ENCODE data around the gene C19orf33.
"Not testable (repeated sequence)": the region's sequence is repeated elsewhere in the genome, so short reads cannot be mapped to it uniquely, and the experiment has no call there.

The C19orf33 gene

DNA sequence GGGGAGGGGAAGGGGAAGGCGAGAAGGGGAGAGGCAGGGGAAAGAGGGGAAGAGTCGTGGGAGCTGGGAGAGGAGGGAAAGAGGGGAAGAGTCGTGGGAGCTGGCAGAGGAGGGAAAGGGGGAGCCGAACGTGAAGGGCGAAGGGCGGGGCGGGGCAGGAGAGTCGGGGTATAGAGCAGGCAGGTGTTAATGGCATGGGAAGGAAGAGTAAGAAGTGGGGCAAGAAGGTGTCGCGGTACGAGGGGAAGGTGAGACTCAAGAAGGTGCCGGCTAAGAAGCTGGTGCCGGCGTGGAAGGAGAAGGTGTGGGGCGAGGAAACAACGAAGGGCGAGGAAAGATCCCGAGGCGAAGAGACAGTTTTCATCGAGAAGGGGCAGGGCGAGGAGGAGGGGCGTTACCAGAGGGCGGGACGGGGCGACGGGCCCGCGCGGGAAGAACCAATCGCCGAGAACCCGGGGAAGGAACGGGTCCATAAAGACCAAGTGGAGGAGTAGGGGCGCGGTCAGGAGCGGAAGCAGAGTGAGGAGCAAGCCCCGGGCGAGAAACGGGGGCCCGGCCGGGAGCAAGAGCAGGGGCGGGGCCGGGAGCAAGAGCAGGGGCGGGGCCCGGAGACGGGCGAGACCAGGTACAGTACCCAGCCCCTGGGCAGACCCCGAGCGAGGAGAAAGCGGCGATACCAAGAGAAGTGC is 32.0 kb downstream of the C19orf33 start:
- in situ Hi-C loops (cut with HindIII; ENCODE audit: low sequenced_read_pairs): no loop called here

DNA sequence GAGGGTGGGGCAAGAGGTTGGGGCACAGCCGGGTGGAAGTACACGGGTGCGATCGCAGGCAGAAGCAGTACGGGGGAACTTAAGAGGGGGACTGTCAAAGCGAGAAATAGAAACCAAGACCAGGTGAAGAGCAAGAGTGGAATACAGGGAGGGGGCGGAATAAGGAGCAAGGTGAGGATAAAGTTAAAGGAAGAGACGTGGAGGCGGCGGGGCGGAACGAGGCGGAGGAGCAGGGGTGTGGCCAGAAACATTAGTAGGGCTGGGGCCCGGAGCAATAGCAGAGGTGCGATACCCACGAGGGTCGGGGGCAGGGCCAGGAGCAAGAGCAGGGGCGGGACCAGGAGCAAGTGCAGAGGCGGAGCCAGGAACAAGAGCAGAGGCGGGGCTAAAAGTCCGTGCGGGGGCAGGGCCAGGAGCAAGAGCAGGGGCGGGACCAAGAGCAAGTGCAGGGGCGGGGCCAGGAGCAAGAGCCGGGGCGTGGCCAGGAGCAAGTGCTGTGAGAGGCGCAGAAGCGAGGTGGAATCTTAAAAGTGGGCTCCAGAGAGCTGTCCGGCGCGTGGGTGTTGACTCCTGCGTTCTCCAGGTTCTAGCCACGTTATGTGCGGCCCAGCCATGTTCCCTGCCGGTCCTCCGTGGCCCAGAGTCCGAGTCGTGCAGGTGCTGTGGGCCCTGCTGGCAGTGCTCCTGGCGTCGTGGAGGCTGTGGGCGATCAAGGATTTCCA is 32.7 kb downstream of the C19orf33 start:
- in situ Hi-C loops (cut with HindIII; ENCODE audit: low sequenced_read_pairs): no loop called here

DNA sequence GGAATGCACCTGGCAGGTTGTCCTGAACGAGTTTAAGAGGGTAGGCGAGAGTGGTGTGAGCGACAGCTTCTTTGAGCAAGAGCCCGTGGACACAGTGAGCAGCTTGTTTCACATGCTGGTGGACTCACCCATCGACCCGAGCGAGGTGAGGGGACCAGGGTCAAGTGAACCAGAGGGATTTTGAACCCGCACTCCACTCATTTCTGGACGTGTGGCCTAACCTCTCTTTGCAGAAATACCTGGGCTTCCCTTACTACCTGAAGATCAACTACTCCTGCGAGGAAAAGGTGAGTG is 33.3 kb downstream of the C19orf33 start:
- in situ Hi-C loops (cut with HindIII; ENCODE audit: low sequenced_read_pairs): no loop called here

DNA sequence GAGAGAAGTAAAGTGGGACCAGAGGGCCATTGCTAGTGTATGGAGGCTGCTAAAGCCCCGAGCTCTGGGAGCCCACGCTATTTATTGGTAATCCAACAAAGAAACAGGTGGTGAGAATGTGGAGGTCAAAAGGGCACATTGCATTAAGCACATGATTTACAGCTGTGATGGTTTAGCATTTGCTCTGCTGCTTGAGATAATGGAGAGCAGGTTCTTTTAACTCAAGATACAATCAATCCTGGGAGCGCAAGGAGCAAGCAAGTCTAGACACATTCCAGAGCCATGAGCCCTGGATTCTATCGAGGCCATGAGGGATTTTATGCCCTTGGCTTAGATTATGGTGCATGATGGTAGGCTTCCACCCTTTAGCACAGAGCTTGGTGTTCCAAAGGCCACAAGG is 35.0 kb downstream of the C19orf33 start:
- in situ Hi-C loops (cut with HindIII; ENCODE audit: low sequenced_read_pairs): not testable (repeated sequence)

DNA sequence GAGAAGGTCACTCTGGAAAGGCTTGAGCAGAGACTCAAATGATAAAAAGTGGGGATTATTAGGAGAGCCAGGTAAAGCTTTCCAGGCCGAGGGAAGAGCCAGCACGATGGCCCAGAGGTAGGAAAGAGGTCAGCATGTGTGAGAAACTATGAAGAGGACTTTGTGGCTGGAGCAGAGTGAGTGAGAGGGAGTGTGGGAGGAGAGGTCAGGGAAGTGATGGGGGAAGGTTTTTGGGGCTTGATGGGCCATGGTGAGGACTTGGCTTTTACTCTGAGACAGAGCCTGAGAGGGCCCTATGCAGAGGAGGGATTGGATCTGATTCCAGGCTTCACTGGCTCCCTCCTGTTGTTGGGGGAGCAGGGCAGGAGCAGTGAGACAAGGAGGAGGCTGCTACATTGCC is 36.9 kb downstream of the C19orf33 start:
- in situ Hi-C loops (cut with HindIII; ENCODE audit: low sequenced_read_pairs): no loop called here

DNA sequence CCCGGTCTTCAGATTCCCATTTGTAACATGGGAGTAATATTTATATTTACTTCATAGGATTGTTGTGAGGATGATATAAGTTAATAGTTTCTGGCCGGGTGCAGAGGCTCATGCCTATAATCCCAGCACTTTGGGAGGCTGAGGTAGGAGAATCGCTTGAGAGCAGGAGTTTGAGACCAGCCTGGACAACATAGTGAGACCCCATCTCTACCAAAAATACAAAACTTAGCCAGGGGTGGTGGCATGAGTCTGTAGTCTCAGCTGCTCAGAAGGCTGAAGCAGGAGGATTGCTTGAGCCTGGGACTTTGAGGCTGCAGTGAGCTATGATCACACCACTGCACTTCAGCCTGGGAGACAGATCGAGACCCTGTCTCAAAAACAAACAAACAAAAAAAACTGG is 42.8 kb downstream of the C19orf33 start:
- in situ Hi-C loops (cut with HindIII; ENCODE audit: low sequenced_read_pairs): no loop called here

DNA sequence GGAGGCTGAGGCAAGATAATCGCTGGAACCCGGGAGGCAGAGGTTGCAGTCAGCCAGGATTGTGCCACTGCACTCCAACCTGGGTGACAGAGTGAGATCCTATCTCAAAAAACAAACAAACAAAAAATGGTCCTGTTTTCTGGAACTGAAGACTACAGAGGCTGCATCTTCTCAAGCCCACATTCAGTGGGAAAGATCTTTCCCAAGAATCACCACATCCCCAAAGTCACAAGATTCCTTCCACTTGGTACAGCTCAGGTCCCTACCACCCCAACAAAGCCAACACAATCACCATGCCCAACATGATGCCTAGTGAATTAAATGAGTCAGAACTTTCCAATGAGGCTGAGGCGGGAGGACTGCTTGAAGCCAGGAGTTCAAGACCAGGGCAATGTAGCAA is 46.8 kb downstream of the C19orf33 start:
- in situ Hi-C loops (cut with HindIII; ENCODE audit: low sequenced_read_pairs): no loop called here

DNA sequence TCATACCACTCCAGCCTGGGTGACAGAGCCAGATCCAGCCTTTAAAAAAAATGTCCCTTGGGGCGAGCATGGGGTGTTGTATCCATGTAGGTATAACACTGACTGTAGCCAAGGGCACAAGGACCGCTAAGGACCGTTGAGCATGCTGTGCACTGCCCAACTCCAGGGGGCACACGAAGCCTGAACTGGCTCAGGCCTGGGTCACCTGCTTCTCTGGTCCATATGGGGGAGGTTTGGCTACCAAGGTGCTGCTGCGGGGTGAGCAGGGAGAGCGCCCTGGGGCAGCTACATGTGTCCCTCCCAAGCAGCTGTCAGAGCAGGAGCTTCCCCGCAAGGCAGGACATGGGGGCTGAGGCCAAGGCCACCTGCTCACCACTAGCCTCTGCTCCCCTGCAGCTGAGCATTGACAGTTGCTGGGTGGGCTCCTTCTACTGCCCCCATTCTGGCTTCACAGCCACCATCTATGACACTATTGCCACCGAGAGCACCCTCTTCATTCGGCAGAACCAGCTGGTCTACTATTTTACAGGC is 47.9 kb downstream of the C19orf33 start:
- in situ Hi-C loops (cut with HindIII; ENCODE audit: low sequenced_read_pairs): no loop called here

DNA sequence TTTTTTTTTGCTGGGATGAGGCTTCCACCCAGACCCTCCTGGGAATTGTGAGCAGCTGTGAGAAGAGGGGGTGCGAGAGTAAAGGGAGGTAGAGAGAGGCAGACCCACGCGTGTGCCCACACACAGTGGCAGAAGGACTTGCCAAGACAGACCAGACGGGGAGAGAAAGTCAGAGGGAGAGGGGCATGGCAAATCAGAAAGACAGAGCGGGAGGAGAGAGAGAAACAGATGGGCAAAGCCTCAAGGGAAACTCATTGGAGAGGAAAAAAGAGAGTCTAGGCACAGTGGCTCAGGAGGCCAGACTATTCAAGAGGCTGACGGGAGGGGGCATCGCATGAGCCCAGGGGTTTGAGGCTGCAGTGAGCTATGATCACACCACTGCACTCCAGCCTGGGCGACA is 48.6 kb downstream of the C19orf33 start:
- in situ Hi-C loops (cut with HindIII; ENCODE audit: low sequenced_read_pairs): no loop called here

Measured in DLD1 (cell line).